Fibroblast of skin of scalp (primary cell): ENCODE results near the gene FAM210A.

Source experiments
- DNase-seq: peaks from one replicate; pipeline ENCODE4 v3.0.0-alpha.2; 2013

FAM210A gene

GRCh38 chr18:13620818-13621445 lies 105.4 kb downstream of the FAM210A start:
- no peak for DNase-seq

GRCh38 chr18:13620206-13620672 lies 106.1 kb downstream of the FAM210A start:
- DNase-seq = no peak

GRCh38 chr18:13619505-13620205 lies 106.7 kb downstream of the FAM210A start:
- no peak for DNase-seq

GRCh38 chr18:13618760-13619438 lies 107.5 kb downstream of the FAM210A start:
- no peak for DNase-seq

GRCh38 chr18:13617826-13618515 lies 108.4 kb downstream of the FAM210A start:
- DNase-seq = no peak

GRCh38 chr18:13616525-13617035 lies 109.8 kb downstream of the FAM210A start:
- DNase-seq = no peak

- DNase-seq = no peak
Measured at GRCh38 chr18:13616041-13616440, 110.3 kb downstream of the FAM210A start.

- peak; percentile 22 for DNase-seq
Measured at GRCh38 chr18:13615432-13615861, 110.9 kb downstream of the FAM210A start.

GRCh38 chr18:13614641-13615288 lies 111.6 kb downstream of the FAM210A start:
- DNase-seq = no peak

GRCh38 chr18:13613591-13614501 lies 112.5 kb downstream of the FAM210A start:
- DNase-seq = no peak
